LNCaP clone FGC (cell line): ENCODE measurements around the gene SEH1L.

Experiments used
- DNase-seq: peaks from one replicate; pipeline ENCODE4 v3.0.0-alpha.2; 2011; ENCODE audit warnings: low read depth
- H3K4me3 ChIP-seq: 2 replicates; pipeline ENCODE4 v1.5.1; 2011; ENCODE audit warnings: mild to moderate bottlenecking, low read depth, low read length, control low read depth
- TF ChIP-seq, protein P1 (sequence below): IDR thresholded peaks from 2 replicates; pipeline ENCODE4 v1.5.1; 2012; ENCODE audit warnings: mild to moderate bottlenecking; ENCODE audit not compliant: control insufficient read depth, insufficient read depth; ENCODE audit errors: extremely low read depth

Gene SEH1L

DNA sequence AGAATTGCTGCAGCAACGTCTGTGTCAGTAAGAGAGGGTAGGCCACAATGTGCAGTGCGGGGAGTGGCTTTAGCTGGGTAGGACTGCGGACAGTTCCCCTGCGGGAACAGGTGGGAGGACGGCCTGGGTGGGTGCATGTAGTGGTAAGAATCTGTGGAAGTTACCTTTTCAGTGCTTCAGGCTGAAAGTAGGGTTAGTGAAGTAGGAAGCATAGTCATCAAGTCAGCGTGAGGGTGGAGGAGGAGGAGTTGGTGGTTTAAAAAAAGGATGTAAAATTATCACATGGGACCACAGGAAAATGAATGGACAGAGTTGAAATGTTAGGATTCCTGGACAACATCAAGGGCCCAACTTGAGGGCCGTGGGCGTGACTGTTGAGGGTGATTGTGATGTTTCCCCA, 56.6 kb downstream of the SEH1L start:
- TF ChIP-seq, protein P1, sequence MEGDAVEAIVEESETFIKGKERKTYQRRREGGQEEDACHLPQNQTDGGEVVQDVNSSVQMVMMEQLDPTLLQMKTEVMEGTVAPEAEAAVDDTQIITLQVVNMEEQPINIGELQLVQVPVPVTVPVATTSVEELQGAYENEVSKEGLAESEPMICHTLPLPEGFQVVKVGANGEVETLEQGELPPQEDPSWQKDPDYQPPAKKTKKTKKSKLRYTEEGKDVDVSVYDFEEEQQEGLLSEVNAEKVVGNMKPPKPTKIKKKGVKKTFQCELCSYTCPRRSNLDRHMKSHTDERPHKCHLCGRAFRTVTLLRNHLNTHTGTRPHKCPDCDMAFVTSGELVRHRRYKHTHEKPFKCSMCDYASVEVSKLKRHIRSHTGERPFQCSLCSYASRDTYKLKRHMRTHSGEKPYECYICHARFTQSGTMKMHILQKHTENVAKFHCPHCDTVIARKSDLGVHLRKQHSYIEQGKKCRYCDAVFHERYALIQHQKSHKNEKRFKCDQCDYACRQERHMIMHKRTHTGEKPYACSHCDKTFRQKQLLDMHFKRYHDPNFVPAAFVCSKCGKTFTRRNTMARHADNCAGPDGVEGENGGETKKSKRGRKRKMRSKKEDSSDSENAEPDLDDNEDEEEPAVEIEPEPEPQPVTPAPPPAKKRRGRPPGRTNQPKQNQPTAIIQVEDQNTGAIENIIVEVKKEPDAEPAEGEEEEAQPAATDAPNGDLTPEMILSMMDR = no peak
- H3K4me3 ChIP-seq = no peak overlapping the region
- no peak for DNase-seq

- TF ChIP-seq, protein P1 = no peak
- no peak overlapping the region for H3K4me3 ChIP-seq
- DNase-seq = no peak
These were observed 57.5 kb downstream of the SEH1L start for GRCh38 chr18:13005289-13005688.

GRCh38 chr18:13006531-13007247, 58.9 kb downstream of the SEH1L start:
- DNase-seq = no peak
- TF ChIP-seq, protein P1 = no peak
- H3K4me3 ChIP-seq = no peak overlapping the region

GRCh38 chr18:13007248-13007560, 59.4 kb downstream of the SEH1L start:
- DNase-seq = no peak
- TF ChIP-seq, protein P1 = no peak

DNA sequence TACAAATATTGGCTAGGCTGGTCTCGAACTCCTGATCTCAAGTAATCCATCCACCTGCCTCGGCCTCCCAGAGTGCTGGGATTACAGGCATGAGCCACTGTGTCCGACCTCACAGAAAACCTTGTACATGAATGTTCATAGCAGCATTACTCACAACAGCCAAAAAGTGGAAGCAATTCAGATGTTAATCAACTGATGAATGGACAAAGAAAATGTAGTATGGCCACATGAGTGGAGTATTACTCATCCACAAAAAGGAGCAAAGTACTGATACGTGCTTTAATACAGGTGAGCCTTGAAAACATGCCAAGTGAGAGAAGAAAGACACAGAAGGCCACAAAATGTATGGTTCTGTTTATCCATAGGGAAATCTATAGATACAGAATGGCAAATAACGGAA, 63.9 kb downstream of the SEH1L start:
- no peak overlapping the region for H3K4me3 ChIP-seq
- TF ChIP-seq, protein P1 = no peak
- no peak for DNase-seq

More at GRCh38 chr18:13007248-13007560, 59.4 kb downstream of the SEH1L start:
- H3K4me3 ChIP-seq = no peak overlapping the region

DNA sequence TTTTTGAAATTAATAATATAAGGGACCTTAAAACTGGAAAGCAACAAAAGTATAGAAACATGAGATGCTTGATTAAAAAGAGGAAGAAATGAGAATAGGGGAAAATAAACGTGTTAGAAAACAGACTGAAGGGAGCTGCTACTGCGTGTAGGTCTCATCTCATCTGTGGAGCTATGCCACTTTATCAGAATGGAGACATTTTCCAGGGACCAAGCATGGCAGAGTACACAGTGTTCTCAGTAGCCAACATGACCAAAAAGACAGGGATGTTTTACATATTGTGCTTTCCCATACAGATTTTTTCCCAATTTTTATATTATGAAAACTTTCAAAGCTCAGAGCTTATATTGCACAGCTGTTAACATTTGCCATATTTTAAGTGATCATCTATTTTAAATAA, 66.4 kb downstream of the SEH1L start:
- no peak overlapping the region for H3K4me3 ChIP-seq
- TF ChIP-seq, protein P1 = no peak
- no peak for DNase-seq

GRCh38 chr18:13014818-13015217, 67.0 kb downstream of the SEH1L start:
- DNase-seq = no peak
- TF ChIP-seq, protein P1 = no peak
- no peak overlapping the region for H3K4me3 ChIP-seq
